WTC11 (cell line): ENCODE measurements around the gene GARNL3.

ENCODE experiments used
- ATF2 ChIP-seq: sonication (generic); formaldehyde crosslinking; IDR thresholded peaks from 2 replicates; pipeline ENCODE4 v1.8.1; 2022; ENCODE audit warnings: low read depth, missing genetic modification reagents, borderline replicate concordance
- CTCF ChIP-seq: fragments of 200-600 bp; IDR thresholded peaks from 2 replicates; pipeline ENCODE4 v1.8.0; 2022; ENCODE audit warnings: antibody characterized with exemption
- E2F5 ChIP-seq: sonication (generic); formaldehyde crosslinking; IDR thresholded peaks from 2 replicates; pipeline ENCODE4 v1.8.1; 2022; ENCODE audit warnings: mild to moderate bottlenecking, moderate library complexity, missing genetic modification reagents
- IRF1 ChIP-seq: sonication (generic); formaldehyde crosslinking; IDR thresholded peaks from 2 replicates; pipeline ENCODE4 v1.8.0; 2023; ENCODE audit warnings: missing genetic modification reagents
- MAX ChIP-seq: sonication (generic); formaldehyde crosslinking; IDR thresholded peaks from 2 replicates; pipeline ENCODE4 v1.8.0; 2022; ENCODE audit warnings: mild to moderate bottlenecking, missing genetic modification reagents
- NR1H2 ChIP-seq: sonication (generic); formaldehyde crosslinking; IDR thresholded peaks from 2 replicates; pipeline ENCODE4 v1.9.0; 2021; ENCODE audit warnings: mild to moderate bottlenecking, moderate library complexity, missing genetic modification reagents
- NR3C1 ChIP-seq: sonication (generic); formaldehyde crosslinking; conservative IDR thresholded peaks from 2 replicates; pipeline ENCODE4 v1.8.1; 2023; ENCODE audit warnings: low read depth, mild to moderate bottlenecking, missing genetic modification reagents
- ZNF263 ChIP-seq: sonication (generic); formaldehyde crosslinking; IDR thresholded peaks from 2 replicates; pipeline ENCODE4 v1.8.1; 2022; ENCODE audit warnings: low read depth, mild to moderate bottlenecking, moderate library complexity, missing genetic modification reagents
- ZNF317 ChIP-seq: sonication (generic); formaldehyde crosslinking; IDR thresholded peaks from 2 replicates; pipeline ENCODE4 v1.8.1; 2023; ENCODE audit warnings: low read depth, mild to moderate bottlenecking, moderate library complexity, missing genetic modification reagents, borderline replicate concordance

GRCh38 chr9:127216210-127216887, 48.2 kb upstream of the GARNL3 start:
- no peak for TF ChIP-seq ZNF317 (CRISPR knock-in tag)
- no peak for TF ChIP-seq ZNF263
- no peak for TF ChIP-seq NR3C1 (CRISPR knock-in tag)
- TF ChIP-seq CTCF, result no peak
- TF ChIP-seq NR1H2 (CRISPR knock-in tag), result no peak
- TF ChIP-seq MAX (CRISPR knock-in tag), result no peak
- no peak for TF ChIP-seq E2F5 (CRISPR knock-in tag)
- TF ChIP-seq IRF1 (CRISPR knock-in tag), result no peak
- TF ChIP-seq ATF2 (CRISPR knock-in tag), result no peak
